ENCODE results near the gene NOVA2. TPM values are rescaled to one million over a fixed set of nuclear protein-coding genes. Genes with fewer than 3 reads are reported as not detected.

NOVA2 gene
- total RNA-seq, 1 experiment from 2014 or later = 11.3 TPM

- DNase-seq (ENCODE audit: low spot score) = no peak
- Mint-ChIP-seq H3K27ac (no peak overlapping the region), H3K4me1 (peaks cover 12% of the 10 kb centered on the region), H3K9me3 (no peaks in the 10 kb centered on the region), H3K36me3 (peaks cover 25% of the 10 kb centered on the region), H3K27me3 (ENCODE audit: low read depth) (peaks cover 25% of the 10 kb centered on the region), H3K4me3 (peak overlapping the region; percentile 65)
- POLR2A ChIA-PET = interaction anchor here (1.5 to 1.9 kb wide), 2 partner anchors 36 to 114 kb away, joined by 4 to 6 read pairs; partner anchors contain the start of gene FOXA3
- CTCF ChIA-PET = interaction anchor here (0.6 to 4.1 kb wide), 13 partner anchors 9 to 178 kb away, joined by 3 to 41 read pairs (median 5); partner anchors contain the start of genes FOXA3, IRF2BP1, SIX5 and SYMPK
- no peak for TF ChIP-seq CDX4 (CRISPR knock-in tag; IDR thresholded peaks at IDR 0.05; ENCODE audit: borderline replicate concordance)
- no peak for TF ChIP-seq GTF2I (CRISPR knock-in tag; conservative IDR thresholded peaks at IDR 0.05)
- TF ChIP-seq MXD4 (CRISPR knock-in tag; IDR thresholded peaks at IDR 0.05; ENCODE audit: borderline replicate concordance) = no peak
- TF ChIP-seq ZNF263 (CRISPR knock-in tag; IDR thresholded peaks at IDR 0.05; ENCODE audit: low read depth) = 0 out of 2 replicates have a peak, but pooled peaks have one; percentile 45
- no peak for TF ChIP-seq ZNF425 (CRISPR knock-in tag; conservative IDR thresholded peaks at IDR 0.05)
- no peak for TF ChIP-seq NR2C2 (CRISPR knock-in tag; IDR thresholded peaks at IDR 0.05)
- no peak for TF ChIP-seq CBFB (CRISPR knock-in tag; IDR thresholded peaks at IDR 0.05; ENCODE audit: low read depth)
- no peak for TF ChIP-seq TCF7 (CRISPR knock-in tag; IDR thresholded peaks at IDR 0.05; ENCODE audit: low read depth)
- ATAC-seq = no peak
Observed at GRCh38 chr19:45900738-45901431, 72.8 kb downstream of the NOVA2 start.

- DNase-seq (ENCODE audit: low spot score) = no peak
- ChIA-PET POLR2A (interaction anchor here (1.9 kb wide), 1 partner anchor 35 kb away, joined by 6 read pairs; the partner anchor contains the start of gene FOXA3), CTCF (interaction anchor here (4.1 kb wide), 1 partner anchor 14 kb away, joined by 35 read pairs; no protein-coding TSS in a partner anchor)
- no peak for TF ChIP-seq ERG (CRISPR knock-in tag; IDR thresholded peaks at IDR 0.05)
- Mint-ChIP-seq H3K36me3 (peaks cover 31% of the 10 kb centered on the region), H3K9me3 (no peaks in the 10 kb centered on the region), H3K27ac (no peak overlapping the region), H3K4me3 (peak overlapping the region; percentile 65), H3K4me1 (peaks cover 12% of the 10 kb centered on the region), H3K27me3 (ENCODE audit: low read depth) (peaks cover 25% of the 10 kb centered on the region)
- no peak for ATAC-seq
Observed at GRCh38 chr19:45899919-45900589, 73.6 kb downstream of the NOVA2 start.

- peaks cover 33% of the 10 kb centered on the region for H3K36me3 Mint-ChIP-seq
- ATAC-seq (no peak), DNase-seq (ENCODE audit: low spot score) (no peak)
- H3K4me1 Mint-ChIP-seq = peaks cover 12% of the 10 kb centered on the region
- CTCF ChIA-PET = no interaction called here
- POLR2A ChIA-PET = no interaction called here
- H3K27me3 Mint-ChIP-seq (ENCODE audit: low read depth) = peaks cover 25% of the 10 kb centered on the region
- H3K4me3 Mint-ChIP-seq = no peak overlapping the region
- no peak overlapping the region for H3K27ac Mint-ChIP-seq
- no peaks in the 10 kb centered on the region for H3K9me3 Mint-ChIP-seq
- TF ChIP-seq EMX1 (CRISPR knock-in tag; IDR thresholded peaks at IDR 0.05) (no peak), HMGXB4 (CRISPR knock-in tag; IDR thresholded peaks at IDR 0.05) (no peak), ATF1 (CRISPR knock-in tag; IDR thresholded peaks at IDR 0.05) (no peak), ESRRA (CRISPR knock-in tag; IDR thresholded peaks at IDR 0.05; ENCODE audit: borderline replicate concordance) (no peak), ZNF512 (CRISPR knock-in tag; IDR thresholded peaks at IDR 0.05; ENCODE audit: borderline replicate concordance) (no peak), TEAD4 (CRISPR knock-in tag; IDR thresholded peaks at IDR 0.05) (no peak), ZNF425 (CRISPR knock-in tag; conservative IDR thresholded peaks at IDR 0.05) (no peak), FOXP4 (CRISPR knock-in tag; IDR thresholded peaks at IDR 0.05) (no peak), IRF2 (CRISPR knock-in tag; IDR thresholded peaks at IDR 0.05; ENCODE audit: borderline replicate concordance, low read depth) (no peak)
Observed at GRCh38 chr19:45899253-45899652, 74.4 kb downstream of the NOVA2 start.
